Stimulated activated CD4-positive, alpha-beta T cell treated with anti-CD3 and anti-CD28 coated beads, Interleukin-15, amount 100 ng/mL, for 24 hours (primary cell): Measurements from ENCODE around the gene MGST1.

Source experiments
- DNase-seq: peaks from one replicate; pipeline ENCODE4 v3.0.0-alpha.2; 2020

The MGST1 gene

GRCh38 chr12:16347391-16348298 lies at the start of gene MGST1:
Gene MGST1, plus strand, starts transcription at chr12:16347645. Its CDS starts 6,608 bp downstream, at chr12:16354253.
- no peak for DNase-seq

- DNase-seq, result no peak
Observed at GRCh38 chr12:16299403-16299802, 48.0 kb upstream of the MGST1 start.

GRCh38 chr12:16300122-16300521 lies 47.3 kb upstream of the MGST1 start:
- no peak for DNase-seq

- DNase-seq, result no peak
Observed at GRCh38 chr12:16300736-16301135, 46.7 kb upstream of the MGST1 start.

- DNase-seq, result no peak
Observed at GRCh38 chr12:16303939-16304338, 43.5 kb upstream of the MGST1 start.

GRCh38 chr12:16307856-16308475 lies 39.5 kb upstream of the MGST1 start:
- DNase-seq, result no peak

- no peak for DNase-seq
Observed at GRCh38 chr12:16310934-16311333, 36.5 kb upstream of the MGST1 start.

- no peak for DNase-seq
Observed at GRCh38 chr12:16323010-16323409, 24.4 kb upstream of the MGST1 start.

- DNase-seq, result no peak
Observed at GRCh38 chr12:16323638-16324037, 23.8 kb upstream of the MGST1 start.

GRCh38 chr12:16324272-16324671 lies 23.2 kb upstream of the MGST1 start:
- no peak for DNase-seq

- no peak for DNase-seq
Observed at GRCh38 chr12:16324772-16325171, 22.7 kb upstream of the MGST1 start.

GRCh38 chr12:16325426-16325825 lies 22.0 kb upstream of the MGST1 start:
- DNase-seq, result no peak

- DNase-seq, result no peak
Observed at GRCh38 chr12:16327963-16328362, 19.5 kb upstream of the MGST1 start.

- DNase-seq, result no peak
Observed at GRCh38 chr12:16329594-16329993, 17.9 kb upstream of the MGST1 start.

GRCh38 chr12:16330560-16330959 lies 16.9 kb upstream of the MGST1 start:
- no peak for DNase-seq

GRCh38 chr12:16331998-16332397 lies 15.4 kb upstream of the MGST1 start:
- no peak for DNase-seq

GRCh38 chr12:16335838-16336237 lies 11.6 kb upstream of the MGST1 start:
- DNase-seq, result no peak

GRCh38 chr12:16344269-16344668 lies 3.2 kb upstream of the MGST1 start:
- no peak for DNase-seq

GRCh38 chr12:16345105-16345504 lies 2.3 kb upstream of the MGST1 start:
- no peak for DNase-seq

- no peak for DNase-seq
Observed at GRCh38 chr12:16346958-16347357, 487 bp upstream of the MGST1 start.

- DNase-seq, result no peak
Observed at GRCh38 chr12:16348435-16349130, 1.1 kb downstream of the MGST1 start.

GRCh38 chr12:16349131-16349460 lies 1.7 kb downstream of the MGST1 start:
- DNase-seq, result no peak

GRCh38 chr12:16350682-16351081 lies 3.2 kb downstream of the MGST1 start:
- no peak for DNase-seq

- no peak for DNase-seq
Observed at GRCh38 chr12:16352481-16352880, 5.0 kb downstream of the MGST1 start.
